C4-2B (cell line): Measurements from ENCODE around the gene CYP46A1.

Source experiments
- H3K27ac ChIP-seq: fragments of 450-650 bp; 2 replicates; pipeline ENCODE4 v1.5.1; 2017
- CTCF ChIP-seq: fragments of 450-650 bp; conservative IDR thresholded peaks from 2 replicates; pipeline ENCODE4 v1.5.1; 2017; ENCODE audit warnings: mild to moderate bottlenecking
- ZFX ChIP-seq: fragments of 450-650 bp; IDR thresholded peaks from 2 replicates; pipeline ENCODE4 v1.6.1; 2017

Gene CYP46A1

GRCh38 chr14:99713972-99714371 is 29.9 kb downstream of the CYP46A1 start:
- no peak overlapping the region for H3K27ac ChIP-seq
- no peak for TF ChIP-seq CTCF
- TF ChIP-seq ZFX: no peak

GRCh38 chr14:99715266-99716000 is 31.3 kb downstream of the CYP46A1 start:
- no peak overlapping the region for H3K27ac ChIP-seq
- TF ChIP-seq ZFX (no peak), CTCF (no peak)

GRCh38 chr14:99716091-99716849 is 32.2 kb downstream of the CYP46A1 start:
- no peak for TF ChIP-seq CTCF
- TF ChIP-seq ZFX: no peak
- no peak overlapping the region for H3K27ac ChIP-seq

DNA sequence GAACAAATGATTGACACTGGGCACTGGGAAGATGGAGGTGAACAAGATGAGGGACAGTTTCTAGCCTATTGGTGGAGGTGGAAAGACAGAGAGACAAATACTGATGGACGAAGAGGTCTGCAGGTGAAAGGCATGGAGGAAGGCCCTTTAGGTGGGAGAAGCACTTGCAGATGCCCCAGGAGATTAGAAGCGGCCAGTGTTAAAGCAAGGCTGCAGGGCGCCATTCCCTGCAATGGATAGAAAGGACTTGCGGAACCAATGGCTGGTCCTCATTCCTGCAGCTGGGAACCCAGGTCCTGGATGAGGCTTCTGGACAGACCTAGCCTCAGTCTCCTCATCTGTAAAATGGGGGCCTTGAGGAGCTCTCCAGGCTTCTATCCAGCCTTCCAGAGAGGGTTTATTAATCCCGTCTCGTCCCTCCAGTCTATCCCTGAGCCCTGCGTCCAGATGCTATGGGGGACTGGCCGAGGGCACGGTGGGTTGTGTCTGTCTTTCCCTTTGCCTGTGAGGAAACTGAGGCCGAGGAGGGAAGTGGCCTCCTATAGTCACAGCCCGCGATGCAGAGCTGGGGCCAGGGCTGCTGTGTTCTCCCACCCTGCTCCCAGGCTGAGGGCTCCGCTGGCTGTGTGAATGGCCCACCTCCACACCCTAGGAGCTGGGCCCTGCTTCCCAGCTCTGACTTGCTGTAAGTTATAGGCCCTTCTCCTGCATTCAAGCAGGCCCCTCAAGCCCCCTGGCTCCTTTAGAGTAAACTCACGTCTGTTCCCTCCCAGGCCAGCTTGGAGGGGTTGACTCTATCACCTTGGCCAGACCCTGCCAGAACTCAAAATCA is 33.0 kb downstream of the CYP46A1 start:
- TF ChIP-seq ZFX (no peak), CTCF (no peak)
- no peak overlapping the region for H3K27ac ChIP-seq

GRCh38 chr14:99717682-99718013 is 33.5 kb downstream of the CYP46A1 start:
- no peak overlapping the region for H3K27ac ChIP-seq
- TF ChIP-seq CTCF (no peak), ZFX (no peak)

GRCh38 chr14:99718031-99718810 is 34.1 kb downstream of the CYP46A1 start:
- H3K27ac ChIP-seq: no peak overlapping the region
- TF ChIP-seq ZFX (no peak), CTCF (no peak)
